Muscle of back (tissue), 11 donors: ENCODE data around the gene NFATC1. TPM values are rescaled to one million over a fixed set of nuclear protein-coding genes. Genes with fewer than 3 reads are reported as not detected.
"Not testable (repeated sequence)": the region's sequence is repeated elsewhere in the genome, so short reads cannot be mapped to it uniquely, and the experiment has no call there.

Experiments used
- DNase-seq, 3 donors: peaks; one replicate each; pipeline versions ENCODE4 v3.0.0 to v3.0.0-alpha.2; 2013
- polyA plus RNA-seq, 10 donors: library from polyadenylated mRNA; unstranded; fragments of 120-200 nt; gene quantifications; one replicate each; pipeline ENCODE4 v1.2.1, GENCODE V29; 2013; ENCODE audit not compliant: insufficient read length in 10 of 10

Gene NFATC1
- polyA plus RNA-seq, 10 donors, result 10.5 to 19.4 (median 12.7) TPM

DNA sequence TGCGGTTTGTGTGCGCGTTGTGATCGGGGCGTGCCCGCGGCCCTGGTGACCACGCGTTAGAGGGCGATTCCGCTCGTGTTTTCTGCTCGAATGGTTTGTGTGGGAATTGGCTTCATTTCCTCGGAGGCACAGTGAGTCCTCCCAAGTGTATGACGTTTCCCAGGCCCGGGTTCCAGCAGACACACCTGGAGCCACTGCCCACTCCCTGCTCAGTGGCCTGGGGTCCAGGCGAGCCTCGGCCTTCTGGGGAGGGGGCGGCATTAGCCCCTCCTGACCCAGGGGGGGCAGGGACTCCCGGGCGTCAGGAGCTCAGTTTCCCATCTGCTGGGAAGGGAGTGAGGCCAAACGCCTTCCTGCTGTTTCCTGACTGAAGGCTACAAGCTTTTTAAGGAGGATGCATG lies 92.1 kb downstream of the NFATC1 start:
- no peak for DNase-seq

DNA sequence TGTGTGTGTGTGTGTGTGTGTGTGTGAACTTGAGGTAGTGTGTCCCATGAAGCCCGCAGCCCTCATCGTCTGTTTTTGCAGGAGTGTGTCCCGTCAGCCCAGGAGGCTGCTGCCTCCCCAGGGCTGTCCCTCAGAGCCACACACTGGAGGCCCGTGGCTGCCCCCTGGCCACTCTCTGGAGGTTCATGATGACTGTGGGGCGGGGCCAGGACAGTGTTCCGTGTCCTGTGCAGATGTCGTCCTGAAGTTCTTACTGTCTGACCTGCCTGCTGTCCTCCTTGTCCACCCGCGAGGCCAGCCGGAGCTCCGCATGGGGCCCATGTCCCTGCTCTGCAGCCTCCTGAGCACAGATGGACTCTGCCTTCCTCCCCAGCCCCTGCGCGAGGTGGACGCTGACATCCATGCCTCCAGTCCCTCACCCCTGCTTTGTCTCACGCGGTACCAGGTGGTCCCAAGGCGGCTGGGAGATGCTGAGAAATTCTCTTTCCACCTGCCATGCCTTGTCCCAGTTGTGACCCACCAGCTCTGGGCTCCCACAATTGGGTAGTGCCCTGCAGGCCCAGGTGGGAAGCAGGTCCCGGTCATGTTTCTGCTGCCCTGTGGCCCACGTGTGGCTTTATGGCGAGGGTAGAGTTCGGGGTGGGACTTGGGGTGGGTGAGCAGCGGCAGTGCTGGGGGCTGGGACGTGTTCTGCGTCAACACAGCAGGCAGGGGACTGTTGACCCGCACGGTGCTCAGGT lies 92.8 kb downstream of the NFATC1 start:
- no peak for DNase-seq

DNA sequence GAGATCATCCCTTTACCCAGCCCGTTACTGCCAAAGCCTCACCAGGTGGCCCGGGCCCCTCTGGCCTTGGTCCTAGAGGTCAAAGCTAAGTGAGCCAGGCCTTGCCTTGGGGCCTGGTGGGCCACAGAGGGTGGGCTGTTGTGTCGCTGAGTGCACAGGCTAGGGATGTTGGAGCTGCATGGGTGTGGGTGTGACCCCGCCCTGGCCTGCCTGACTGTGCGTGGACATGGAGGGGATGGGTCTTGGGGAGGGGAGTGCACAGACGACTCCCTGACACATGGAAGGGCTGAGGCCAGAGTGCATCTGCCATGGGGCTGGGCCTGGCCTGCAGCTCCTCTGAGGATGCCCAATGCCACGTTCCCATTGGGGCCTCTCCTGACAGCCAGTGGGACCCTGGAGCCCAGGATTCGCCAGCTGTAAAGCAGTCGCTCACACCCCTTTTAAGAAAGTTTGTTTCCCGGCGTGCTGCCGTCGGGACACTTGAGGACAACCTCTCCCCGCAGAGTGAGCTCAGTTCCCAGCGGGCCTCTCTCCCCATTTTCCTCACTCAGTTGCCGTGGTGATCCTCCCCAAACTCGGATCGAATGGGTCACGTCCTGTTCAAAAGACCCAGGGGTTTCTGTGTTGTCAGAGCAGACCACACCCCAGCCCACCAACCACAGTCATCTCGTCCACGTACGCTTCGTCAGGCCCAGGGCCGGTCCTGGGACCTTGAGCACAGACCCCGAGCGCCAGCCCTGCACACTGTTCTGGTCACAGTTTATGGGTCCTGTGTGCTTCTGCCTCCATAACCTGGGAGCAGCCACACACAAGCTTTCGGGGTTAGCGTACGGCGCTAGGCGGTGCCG lies 93.5 kb downstream of the NFATC1 start:
- DNase-seq, result no peak

DNA sequence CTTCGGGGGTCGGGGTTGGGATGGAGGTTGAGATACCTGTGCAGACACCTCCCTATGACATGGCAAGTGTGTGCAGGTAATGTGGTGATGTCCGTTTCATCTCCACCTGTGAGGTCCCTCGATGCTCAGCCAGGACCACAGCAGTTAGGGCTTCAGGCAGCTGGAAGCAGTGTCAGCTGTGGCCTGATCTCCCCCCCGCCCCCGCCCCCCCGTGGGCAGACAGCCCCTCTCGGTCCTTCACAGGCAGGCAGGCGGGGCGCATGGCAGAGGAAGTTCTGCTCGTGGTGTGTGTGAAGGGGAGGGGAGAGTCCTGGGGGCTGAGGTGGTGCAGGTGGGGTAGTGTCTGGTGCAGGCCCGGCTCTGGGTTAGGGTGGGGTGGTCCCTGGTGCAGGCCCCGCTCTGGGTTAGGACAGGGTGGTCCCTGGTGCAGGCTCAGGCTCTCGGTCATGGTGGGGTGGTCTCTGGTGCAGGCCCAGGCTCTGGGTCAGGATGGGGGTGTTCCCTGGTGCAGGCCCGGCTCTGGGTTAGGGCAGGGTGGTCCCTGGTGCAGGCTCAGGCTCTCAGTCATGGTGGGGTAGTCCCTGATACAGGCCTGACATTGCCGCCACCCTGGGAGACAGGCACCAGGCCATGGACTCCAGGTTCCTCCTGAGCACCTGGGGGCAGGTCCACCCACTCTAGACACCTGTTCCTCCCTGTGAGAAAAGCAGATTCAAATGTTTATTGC lies 94.3 kb downstream of the NFATC1 start:
- no peak for DNase-seq

DNA sequence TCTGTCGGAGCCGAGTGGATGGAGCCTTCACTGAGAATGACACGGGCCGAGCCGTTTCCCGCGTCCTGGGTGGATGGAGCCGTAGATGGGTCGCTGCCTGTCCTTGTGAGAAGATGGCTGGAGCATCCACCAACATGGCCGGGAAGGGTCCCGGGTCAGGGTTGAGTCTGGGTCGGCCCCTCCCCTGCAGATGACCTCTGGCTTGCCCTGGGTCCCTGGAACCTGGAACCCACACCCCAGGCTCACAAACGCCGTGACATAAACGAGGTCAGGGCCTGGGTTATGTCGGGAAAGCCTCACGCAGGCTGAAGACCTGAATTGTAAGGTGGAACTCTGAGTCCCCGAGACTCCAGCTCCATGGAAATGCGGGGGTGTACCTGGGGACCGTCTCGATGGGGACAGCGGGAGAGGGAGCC lies 94.9 kb downstream of the NFATC1 start:
- no peak for DNase-seq

DNA sequence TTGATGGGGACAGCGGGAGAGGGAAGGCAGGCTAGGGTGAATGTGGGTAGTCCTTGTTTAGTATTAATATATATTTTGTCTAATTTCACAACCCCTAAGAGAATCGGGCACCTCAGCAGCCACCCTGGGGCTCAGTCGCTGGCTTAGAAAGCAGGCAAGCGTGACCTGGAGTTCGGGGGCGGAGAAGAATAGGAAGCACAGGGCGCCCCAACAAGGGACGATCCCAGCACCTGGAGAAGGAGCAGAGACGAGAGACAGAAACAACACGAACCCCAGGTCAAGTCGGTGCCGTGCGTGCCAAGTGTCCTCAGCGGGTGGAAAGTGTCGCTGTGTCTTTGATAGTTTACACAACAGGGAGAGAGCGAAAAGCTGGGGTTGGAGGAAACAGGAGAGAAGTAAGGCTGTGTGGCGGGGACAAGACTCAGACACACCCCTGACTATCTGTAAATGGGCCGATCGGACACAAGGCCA lies 95.4 kb downstream of the NFATC1 start:
- DNase-seq, result no peak

DNA sequence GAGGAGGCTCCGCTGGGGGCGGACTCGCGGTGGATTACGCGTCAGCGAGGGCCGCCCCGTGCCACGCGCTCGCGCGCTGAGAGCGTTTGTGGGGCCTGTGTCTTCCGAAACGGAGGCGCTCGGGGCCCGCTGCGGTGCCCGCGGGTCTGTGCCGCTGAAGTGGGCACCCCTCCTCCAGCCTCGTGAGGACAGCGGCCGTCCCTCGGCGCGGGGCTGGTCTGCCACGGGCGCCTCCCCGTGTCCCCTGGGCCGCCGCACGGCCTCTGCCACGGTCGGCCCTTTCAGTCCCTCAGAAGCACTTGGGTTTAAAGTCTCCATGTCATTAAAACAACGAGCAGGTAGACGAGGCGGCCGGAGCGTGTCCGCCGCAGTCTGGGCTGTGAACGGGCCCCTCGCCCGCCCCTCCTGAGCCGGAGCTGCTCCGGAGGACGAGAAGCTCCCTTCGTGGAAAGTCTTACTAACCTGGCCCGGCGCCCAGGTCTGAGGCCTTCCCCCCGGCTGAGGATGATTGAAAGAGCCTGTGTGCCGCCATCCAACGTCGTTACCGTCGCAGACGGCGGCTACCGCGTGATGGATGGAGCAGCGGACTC lies 97.6 kb downstream of the NFATC1 start:
- DNase-seq, result no peak

DNA sequence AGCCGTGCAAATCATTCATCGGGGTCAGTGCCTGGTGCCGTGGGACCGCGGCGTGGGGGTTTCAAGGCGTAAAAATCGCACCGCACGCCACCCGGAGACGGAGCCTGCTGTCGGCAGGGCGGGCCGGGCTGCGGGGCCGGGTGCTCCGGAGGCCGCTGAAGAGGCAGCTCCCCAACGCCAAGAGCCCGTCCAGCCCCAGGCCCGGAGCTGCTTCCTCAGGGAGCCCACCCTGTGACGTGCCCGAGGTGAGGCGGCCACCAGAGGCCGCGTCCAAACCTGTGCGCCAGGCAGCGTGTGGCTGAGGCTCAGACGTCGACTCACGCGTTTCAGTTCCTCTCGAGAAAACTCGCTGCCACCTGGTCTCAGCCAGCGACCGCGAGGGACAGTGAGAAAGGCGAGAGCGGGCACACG lies 98.1 kb downstream of the NFATC1 start:
- no peak for DNase-seq

DNA sequence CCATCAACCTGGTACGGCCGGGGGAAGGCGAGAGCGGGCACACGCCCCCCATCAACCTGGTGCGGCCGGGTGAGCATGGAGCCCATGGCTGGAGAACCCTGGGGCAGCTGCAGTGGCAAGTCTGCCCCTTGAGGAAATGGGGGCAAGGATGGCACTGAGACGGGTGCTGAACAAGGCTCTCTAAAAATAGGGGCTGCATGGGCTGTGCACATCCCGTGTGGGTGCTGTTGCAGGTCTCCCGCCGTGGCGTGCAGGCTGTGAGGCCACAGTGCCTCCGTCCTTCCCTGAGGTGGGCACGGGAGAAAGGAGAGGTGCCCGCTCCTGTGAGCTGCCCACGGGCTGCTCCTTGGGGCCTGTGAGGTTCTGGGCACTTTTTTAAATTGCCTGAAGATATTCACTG lies 99.2 kb downstream of the NFATC1 start:
- DNase-seq, result no peak

DNA sequence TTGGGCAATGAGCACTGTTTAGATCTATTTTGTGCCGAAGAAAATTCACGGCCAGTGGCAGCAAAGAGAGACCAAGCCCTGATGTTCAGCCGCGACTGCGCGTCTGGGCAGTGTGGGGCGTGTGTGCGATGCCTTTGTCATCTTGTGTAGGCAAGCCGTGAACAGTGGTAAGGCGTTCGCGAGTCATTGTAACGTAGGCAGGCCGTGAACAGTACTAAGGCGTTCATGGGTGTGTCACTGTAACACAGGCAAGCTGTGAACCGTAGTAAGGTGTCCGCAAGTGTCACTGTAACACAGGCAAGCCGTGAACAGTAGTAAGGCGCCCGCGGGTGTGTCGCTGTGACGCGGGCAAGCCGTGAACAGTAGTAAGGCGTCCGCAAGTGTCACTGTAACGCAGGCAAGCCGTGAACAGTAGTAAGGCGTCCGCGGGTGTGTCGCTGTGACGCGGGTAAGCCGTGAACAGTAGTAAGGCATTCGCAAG lies 99.9 kb downstream of the NFATC1 start:
- no peak for DNase-seq

DNA sequence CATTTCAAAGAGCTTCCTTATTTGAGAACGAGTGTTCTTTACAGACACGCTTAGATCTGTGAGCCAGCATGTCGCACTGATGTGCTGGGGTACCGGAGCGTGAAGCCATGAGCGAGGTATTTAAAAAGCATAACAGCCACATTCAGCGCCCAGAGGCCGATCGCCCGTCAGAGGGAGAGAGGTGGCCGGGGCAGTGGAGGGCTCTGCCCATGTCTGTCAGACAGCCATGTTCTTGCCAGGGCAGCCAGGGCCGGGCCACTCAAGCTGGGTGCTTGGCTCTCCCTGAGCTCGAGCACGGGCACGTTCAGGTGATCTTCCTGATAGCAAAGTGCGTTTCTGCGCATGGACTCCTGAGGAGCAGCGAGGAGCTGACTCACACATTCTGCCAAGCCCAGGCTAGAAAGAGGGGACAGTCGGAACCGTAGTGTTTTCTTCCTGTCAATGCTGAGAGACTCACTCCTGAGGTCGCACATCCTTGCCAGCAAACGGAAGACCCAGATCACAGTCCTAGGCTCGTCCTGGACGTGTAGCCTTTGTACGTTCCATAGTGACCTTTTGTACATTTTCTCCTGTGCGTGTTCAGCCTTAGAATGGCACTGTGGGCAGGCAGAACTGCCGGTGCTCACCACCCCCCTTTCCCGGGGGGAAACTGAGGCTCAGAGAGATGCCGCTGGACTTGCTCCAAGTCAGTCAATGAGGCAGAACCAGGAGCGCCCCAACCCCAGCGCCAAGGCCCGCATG lies 100.7 kb downstream of the NFATC1 start:
- no peak for DNase-seq

DNA sequence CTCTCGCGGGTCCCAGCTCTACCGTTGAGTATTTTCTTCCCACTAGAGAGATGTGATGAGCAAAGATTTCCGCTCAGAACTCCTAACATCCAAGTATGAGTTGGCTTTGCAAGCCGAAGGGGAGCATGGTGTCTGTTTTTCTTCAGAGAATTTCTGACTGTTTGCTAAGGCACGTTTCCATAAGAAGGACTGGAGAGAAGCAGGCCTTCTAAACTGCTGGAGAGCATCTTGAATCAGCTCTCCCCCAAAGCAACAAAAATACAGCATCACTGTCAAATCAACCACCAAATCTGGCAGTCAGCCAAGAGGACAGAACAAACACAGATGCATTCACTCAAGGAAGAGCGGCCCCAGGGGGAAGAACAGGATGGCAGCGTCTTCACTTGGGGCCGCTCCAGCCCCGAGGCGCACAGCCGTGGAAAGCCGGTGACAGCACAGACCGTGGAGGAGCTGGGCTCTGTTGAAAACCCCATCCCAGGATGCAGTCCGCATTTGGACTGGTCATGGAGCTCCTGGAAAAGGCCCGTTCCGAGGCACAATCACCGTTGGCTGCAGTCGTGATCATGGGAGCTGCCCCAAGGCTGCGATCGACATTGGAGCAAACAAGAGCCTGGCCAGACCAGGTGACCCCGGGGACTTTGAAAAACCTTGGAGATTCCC lies 101.4 kb downstream of the NFATC1 start:
- DNase-seq, result peak in 2 of 3 donors; percentile 65 to 77

DNA sequence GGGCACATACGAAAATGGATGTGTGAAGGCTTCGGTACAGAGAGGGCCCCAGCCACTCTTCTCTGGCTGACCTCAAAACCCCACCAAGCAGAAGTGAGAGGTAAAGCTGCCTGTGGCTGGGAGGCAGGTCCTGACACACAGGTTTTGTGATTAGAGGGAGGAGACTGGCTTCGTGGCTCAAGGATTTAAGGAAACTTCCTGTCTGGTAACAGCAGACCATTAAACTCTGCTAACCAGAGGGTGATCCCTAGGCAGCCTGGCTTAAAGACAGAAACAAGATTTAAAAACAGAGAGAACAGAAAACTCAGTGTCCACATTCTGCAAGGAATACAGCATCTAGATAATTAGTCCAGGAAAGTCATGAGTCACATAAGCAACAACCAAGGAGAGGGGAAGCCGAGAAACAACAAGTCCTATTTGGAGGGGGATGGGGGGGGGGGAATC lies 101.9 kb downstream of the NFATC1 start:
- DNase-seq, result no peak

DNA sequence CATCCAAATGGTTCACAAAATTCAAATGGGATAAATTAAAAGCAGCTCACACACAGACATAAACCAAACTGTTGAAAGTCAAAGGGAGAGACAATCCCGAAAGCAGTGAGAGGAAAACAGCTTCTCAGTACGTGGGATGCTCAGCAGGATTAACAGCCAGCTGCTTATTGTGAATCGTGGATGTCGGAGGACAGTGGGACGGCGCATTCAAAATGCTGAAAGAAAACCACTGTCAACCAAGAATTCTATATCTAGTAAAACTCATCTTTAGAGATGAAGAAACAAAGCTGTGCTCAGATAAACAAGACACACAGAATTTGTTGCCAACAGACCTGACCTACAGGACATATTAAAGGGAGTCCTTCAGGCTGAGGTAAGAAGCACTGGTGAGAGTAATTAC lies 102.9 kb downstream of the NFATC1 start:
- no peak for DNase-seq

DNA sequence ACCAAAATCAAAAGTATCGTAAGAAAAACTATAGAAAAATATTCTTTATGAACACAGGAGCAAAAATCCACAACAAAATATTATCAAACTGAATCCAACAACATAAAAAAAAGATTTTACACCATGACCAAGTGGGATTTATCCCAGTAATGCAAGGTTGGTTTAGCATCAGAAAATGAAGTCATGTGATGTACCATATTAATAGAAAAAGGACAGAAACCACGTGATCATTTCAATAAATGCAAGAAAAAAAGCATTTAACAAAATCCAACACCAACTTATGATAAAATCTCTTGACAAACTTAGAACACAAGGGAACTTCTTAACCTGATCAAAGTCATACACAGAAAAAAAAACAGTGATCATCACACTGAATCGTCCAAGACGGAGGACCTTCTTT lies 105.3 kb downstream of the NFATC1 start:
- no peak for DNase-seq

DNA sequence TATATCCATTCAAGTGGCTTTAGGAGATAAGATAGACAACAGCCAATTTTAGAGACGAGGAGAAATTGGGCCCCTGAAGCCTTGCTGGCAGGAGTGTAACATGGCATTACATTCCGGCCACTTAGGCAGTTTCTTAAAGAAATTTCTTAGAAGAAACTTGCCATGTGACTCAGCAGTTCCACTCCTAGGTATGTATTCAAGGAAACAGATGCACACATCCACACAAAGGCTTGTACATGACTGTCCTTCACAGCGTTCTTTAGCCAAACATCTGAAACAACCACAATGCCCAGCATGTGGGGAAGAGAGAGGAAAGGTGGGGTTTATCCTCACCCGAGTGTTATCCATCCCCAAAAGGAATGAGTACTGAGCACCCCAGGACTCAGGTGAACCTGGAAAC lies 107.1 kb downstream of the NFATC1 start:
- no peak for DNase-seq

DNA sequence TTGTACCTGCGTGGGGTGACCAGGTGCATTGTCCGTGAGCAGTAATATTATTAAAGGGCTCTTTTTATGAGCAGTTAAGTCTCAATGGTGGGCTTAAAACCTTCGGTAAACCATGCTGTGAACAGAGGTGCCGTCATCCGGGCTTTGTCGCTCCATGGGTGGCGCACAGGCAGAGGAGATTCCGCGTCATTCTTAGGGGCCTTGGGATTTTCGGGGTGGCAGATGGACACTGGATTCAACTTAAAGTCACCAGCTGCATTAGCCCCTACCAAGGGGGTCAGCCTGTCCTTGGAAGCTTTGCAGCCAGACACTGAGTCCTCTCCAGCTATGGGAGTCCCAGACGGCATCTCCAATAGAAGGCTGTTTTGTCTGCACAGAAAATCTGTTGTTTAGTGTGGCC lies 107.7 kb downstream of the NFATC1 start:
- DNase-seq, result no peak

DNA sequence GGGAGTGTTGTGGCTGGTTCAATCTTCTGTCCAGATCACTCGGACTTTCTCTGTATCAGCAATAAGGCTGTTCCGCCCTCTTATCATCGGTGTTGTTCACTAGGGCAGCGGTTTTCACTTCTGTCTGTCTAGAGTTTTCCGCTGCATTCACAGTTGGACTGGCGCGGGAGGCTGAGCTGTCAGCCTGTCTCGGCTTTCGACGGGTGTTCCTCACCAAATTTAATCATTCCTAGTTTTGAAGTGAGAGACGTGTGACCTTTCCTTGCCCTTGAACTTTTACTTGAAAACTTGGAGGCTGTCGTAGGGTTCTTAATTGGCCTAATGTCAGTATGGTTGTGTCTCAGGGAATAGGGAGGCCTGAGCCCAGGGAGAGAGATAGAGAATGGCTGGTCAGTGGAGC lies 108.3 kb downstream of the NFATC1 start:
- DNase-seq, result no peak

DNA sequence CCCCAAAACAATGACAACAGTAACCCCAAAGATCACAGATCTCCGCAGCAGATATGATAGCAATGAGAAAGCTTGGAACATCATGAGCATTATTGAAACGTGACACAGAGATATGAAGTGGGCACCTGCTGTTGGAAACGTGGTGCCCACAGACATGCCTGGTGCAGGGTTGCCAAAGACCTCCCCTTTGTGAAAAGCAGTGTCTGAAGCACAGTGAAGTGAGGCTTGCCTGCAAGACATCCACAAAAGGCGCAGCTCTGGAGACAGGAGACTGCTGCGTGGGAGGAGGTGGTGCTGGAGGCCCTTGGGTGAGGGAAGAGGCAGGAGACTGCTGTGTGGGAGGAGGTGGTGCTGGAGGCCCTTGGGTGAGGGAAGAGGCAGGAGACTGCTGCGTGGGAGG lies 108.8 kb downstream of the NFATC1 start:
- DNase-seq, result not testable (repeated sequence)

DNA sequence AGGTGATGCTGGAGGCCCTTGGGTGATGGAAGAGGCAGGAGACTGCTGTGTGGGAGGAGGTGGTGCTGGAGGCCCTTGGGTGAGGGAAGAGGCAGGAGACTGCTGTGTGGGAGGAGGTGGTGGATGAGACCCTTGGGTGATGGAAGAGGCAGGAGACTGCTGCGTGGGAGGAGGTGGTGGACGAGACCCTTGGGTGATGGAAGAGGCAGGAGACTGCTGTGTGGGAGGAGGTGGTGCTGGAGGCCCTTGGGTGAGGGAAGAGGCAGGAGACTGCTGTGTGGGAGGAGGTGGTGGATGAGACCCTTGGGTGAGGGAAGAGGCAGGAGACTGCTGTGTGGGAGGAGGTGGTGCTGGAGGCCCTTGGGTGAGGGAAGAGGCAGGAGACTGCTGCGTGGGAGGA lies 109.7 kb downstream of the NFATC1 start:
- DNase-seq, result not testable (repeated sequence)
